ENCODE results near the gene PDHX.

PDHX gene

GRCh38 chr11:35031346-35031745 is 114.9 kb downstream of the PDHX start:
- Histone ChIP-seq H3K4me1 (ENCODE audit: control extremely low read depth in 1 of 4, control insufficient read depth in 4 of 4, insufficient read depth in 4 of 4, low read length in 3 of 4) (peaks cover 4 to 47% (median 32%) of the 10 kb centered on the region in 4 experiments), H3K9me3 (ENCODE audit: control extremely low read depth in 1 of 5, control insufficient read depth in 4 of 5, insufficient read depth in 2 of 5, low read depth in 1 of 5, low read length in 4 of 5) (peaks cover 0 to 3% (median 0%) of the 10 kb centered on the region in 5 experiments), H3K27me3 (replicated peaks in 2 of 5; ENCODE audit: control insufficient read depth in 4 of 5, insufficient read depth in 5 of 5, low read length in 4 of 5) (no peaks in the 10 kb centered on the region), H3K36me3 (ENCODE audit: control insufficient read depth in 4 of 4, insufficient read depth in 4 of 4, low read length in 3 of 4) (no peaks in the 10 kb centered on the region), H3K4me3 (ENCODE audit: control insufficient read depth in 1 of 7, extremely low read depth in 1 of 7, insufficient read depth in 4 of 7, low read depth in 2 of 7, low read length in 6 of 7) (no peak overlapping the region), H3K27ac (ENCODE audit: insufficient read depth in 1 of 2, low read depth in 1 of 2, low read length in 2 of 2, poor library complexity in 1 of 2, severe bottlenecking in 2 of 2) (no peak overlapping the region)
- DNase-seq = no peak
- WGBS (ENCODE audit: insufficient coverage) = 100% methylated on average over 2 of the region's 2 CpGs
- POLR2A ChIA-PET = no interaction called here
- CTCF ChIA-PET = interaction anchor here (0.7 to 3.0 kb wide), 3 partner anchors 11 to 104 kb away, joined by 3 to 11 read pairs (median 4); no protein-coding TSS in a partner anchor

DNA sequence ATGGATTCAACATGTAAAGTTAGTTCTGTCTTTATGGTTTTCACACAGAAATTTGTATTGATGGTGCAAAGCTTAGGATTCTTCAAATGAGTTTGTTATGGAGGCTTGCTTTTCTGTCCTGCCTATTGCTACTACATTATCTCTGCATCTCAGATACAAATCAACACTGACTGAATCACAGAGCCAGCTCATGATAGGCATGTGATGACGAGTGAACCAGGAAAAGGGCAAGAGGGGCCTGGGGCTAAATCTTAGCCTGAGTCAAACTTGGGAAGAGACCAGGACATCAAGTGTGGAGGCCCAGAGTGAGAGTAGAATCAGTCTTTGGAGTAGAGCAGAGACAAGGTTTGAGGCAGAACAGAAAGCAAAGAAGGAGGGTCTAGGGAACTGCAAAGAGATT is 115.4 kb downstream of the PDHX start:
- no peak for DNase-seq
- 100% methylated on average over 1 of the region's 1 CpG for WGBS (ENCODE audit: insufficient coverage)
- no peak overlapping the region for H3K27ac ChIP-seq (ENCODE audit: insufficient read depth in 1 of 2, low read depth in 1 of 2, low read length in 2 of 2, poor library complexity in 1 of 2, severe bottlenecking in 2 of 2)

GRCh38 chr11:35033011-35033410 is 116.6 kb downstream of the PDHX start:
- WGBS (ENCODE audit: insufficient coverage) = 95% methylated on average over 6 of the region's 6 CpGs
- no peak for DNase-seq
- Histone ChIP-seq H3K27ac (ENCODE audit: insufficient read depth in 1 of 2, low read depth in 1 of 2, low read length in 2 of 2, poor library complexity in 1 of 2, severe bottlenecking in 2 of 2) (no peak overlapping the region), H3K4me1 (ENCODE audit: control extremely low read depth in 1 of 4, control insufficient read depth in 4 of 4, insufficient read depth in 4 of 4, low read length in 3 of 4) (peaks cover 5 to 48% (median 39%) of the 10 kb centered on the region in 4 experiments), H3K4me3 (ENCODE audit: control insufficient read depth in 1 of 7, extremely low read depth in 1 of 7, insufficient read depth in 4 of 7, low read depth in 2 of 7, low read length in 6 of 7) (no peak overlapping the region), H3K9me3 (ENCODE audit: control extremely low read depth in 1 of 5, control insufficient read depth in 4 of 5, insufficient read depth in 2 of 5, low read depth in 1 of 5, low read length in 4 of 5) (no peaks in the 10 kb centered on the region), H3K36me3 (ENCODE audit: control insufficient read depth in 4 of 4, insufficient read depth in 4 of 4, low read length in 3 of 4) (no peaks in the 10 kb centered on the region), H3K27me3 (replicated peaks in 2 of 5; ENCODE audit: control insufficient read depth in 4 of 5, insufficient read depth in 5 of 5, low read length in 4 of 5) (no peaks in the 10 kb centered on the region)
- ChIA-PET POLR2A (no interaction called here), CTCF (interaction anchor here (0.8 to 1.5 kb wide), 2 partner anchors 14 to 117 kb away, joined by 4 read pairs; no protein-coding TSS in a partner anchor)

More for the DNA sequence above, 115.4 kb downstream of the PDHX start:
- peaks cover 0 to 3% (median 0%) of the 10 kb centered on the region in 5 experiments for H3K9me3 ChIP-seq (ENCODE audit: control extremely low read depth in 1 of 5, control insufficient read depth in 4 of 5, insufficient read depth in 2 of 5, low read depth in 1 of 5, low read length in 4 of 5)
- no peaks in the 10 kb centered on the region for H3K36me3 ChIP-seq (ENCODE audit: control insufficient read depth in 4 of 4, insufficient read depth in 4 of 4, low read length in 3 of 4)
- ChIA-PET CTCF (interaction anchor here (0.7 to 3.0 kb wide), 3 partner anchors 12 to 103 kb away, joined by 3 to 11 read pairs (median 4); no protein-coding TSS in a partner anchor), POLR2A (no interaction called here)
- no peaks in the 10 kb centered on the region for H3K27me3 ChIP-seq (replicated peaks in 2 of 5; ENCODE audit: control insufficient read depth in 4 of 5, insufficient read depth in 5 of 5, low read length in 4 of 5)
- H3K4me1 ChIP-seq (ENCODE audit: control extremely low read depth in 1 of 4, control insufficient read depth in 4 of 4, insufficient read depth in 4 of 4, low read length in 3 of 4) = peaks cover 5 to 48% (median 36%) of the 10 kb centered on the region in 4 experiments
- H3K4me3 ChIP-seq (ENCODE audit: control insufficient read depth in 1 of 7, extremely low read depth in 1 of 7, insufficient read depth in 4 of 7, low read depth in 2 of 7, low read length in 6 of 7) = no peak overlapping the region

- H3K27ac ChIP-seq (ENCODE audit: insufficient read depth in 1 of 2, low read depth in 1 of 2, low read length in 2 of 2, poor library complexity in 1 of 2, severe bottlenecking in 2 of 2) = no peak overlapping the region
- peaks cover 5 to 48% (median 39%) of the 10 kb centered on the region in 4 experiments for H3K4me1 ChIP-seq (ENCODE audit: control extremely low read depth in 1 of 4, control insufficient read depth in 4 of 4, insufficient read depth in 4 of 4, low read length in 3 of 4)
- no peak overlapping the region for H3K4me3 ChIP-seq (ENCODE audit: control insufficient read depth in 1 of 7, extremely low read depth in 1 of 7, insufficient read depth in 4 of 7, low read depth in 2 of 7, low read length in 6 of 7)
- no peaks in the 10 kb centered on the region for H3K27me3 ChIP-seq (replicated peaks in 2 of 5; ENCODE audit: control insufficient read depth in 4 of 5, insufficient read depth in 5 of 5, low read length in 4 of 5)
- POLR2A ChIA-PET = no interaction called here
- H3K9me3 ChIP-seq (ENCODE audit: control extremely low read depth in 1 of 5, control insufficient read depth in 4 of 5, insufficient read depth in 2 of 5, low read depth in 1 of 5, low read length in 4 of 5) = no peaks in the 10 kb centered on the region
- no peak for DNase-seq
- CTCF ChIA-PET = no interaction called here
- 100% methylated on average over 2 of the region's 3 CpGs for WGBS (ENCODE audit: insufficient coverage)
- H3K36me3 ChIP-seq (ENCODE audit: control insufficient read depth in 4 of 4, insufficient read depth in 4 of 4, low read length in 3 of 4) = no peaks in the 10 kb centered on the region
These were observed 118.0 kb downstream of the PDHX start for GRCh38 chr11:35034401-35034800.

GRCh38 chr11:35035894-35036408 is 119.5 kb downstream of the PDHX start:
- DNase-seq = peak; percentile 58 to 84 (median 78)
- no peak overlapping the region for H3K4me3 ChIP-seq (ENCODE audit: control insufficient read depth in 1 of 7, extremely low read depth in 1 of 7, insufficient read depth in 4 of 7, low read depth in 2 of 7, low read length in 6 of 7)
- peaks cover 7 to 38% (median 33%) of the 10 kb centered on the region in 4 experiments for H3K4me1 ChIP-seq (ENCODE audit: control extremely low read depth in 1 of 4, control insufficient read depth in 4 of 4, insufficient read depth in 4 of 4, low read length in 3 of 4)
- H3K27me3 ChIP-seq (replicated peaks in 2 of 5; ENCODE audit: control insufficient read depth in 4 of 5, insufficient read depth in 5 of 5, low read length in 4 of 5) = no peaks in the 10 kb centered on the region
- ChIA-PET POLR2A (interaction anchor here (0.6 to 1.6 kb wide), 2 partner anchors 10 to 105 kb away, joined by 3 to 15 read pairs; no protein-coding TSS in a partner anchor), CTCF (interaction anchor here (0.7 to 1.5 kb wide), 12 partner anchors 8 to 168 kb away, joined by 3 to 5 read pairs (median 3); no protein-coding TSS in a partner anchor)
- H3K27ac ChIP-seq (ENCODE audit: insufficient read depth in 1 of 2, low read depth in 1 of 2, low read length in 2 of 2, poor library complexity in 1 of 2, severe bottlenecking in 2 of 2) = peak overlapping the region; percentile 9 to 28
- no peaks in the 10 kb centered on the region for H3K36me3 ChIP-seq (ENCODE audit: control insufficient read depth in 4 of 4, insufficient read depth in 4 of 4, low read length in 3 of 4)
- WGBS (ENCODE audit: insufficient coverage) = 80% methylated on average over 1 of the region's 3 CpGs
- no peaks in the 10 kb centered on the region for H3K9me3 ChIP-seq (ENCODE audit: control extremely low read depth in 1 of 5, control insufficient read depth in 4 of 5, insufficient read depth in 2 of 5, low read depth in 1 of 5, low read length in 4 of 5)

DNA sequence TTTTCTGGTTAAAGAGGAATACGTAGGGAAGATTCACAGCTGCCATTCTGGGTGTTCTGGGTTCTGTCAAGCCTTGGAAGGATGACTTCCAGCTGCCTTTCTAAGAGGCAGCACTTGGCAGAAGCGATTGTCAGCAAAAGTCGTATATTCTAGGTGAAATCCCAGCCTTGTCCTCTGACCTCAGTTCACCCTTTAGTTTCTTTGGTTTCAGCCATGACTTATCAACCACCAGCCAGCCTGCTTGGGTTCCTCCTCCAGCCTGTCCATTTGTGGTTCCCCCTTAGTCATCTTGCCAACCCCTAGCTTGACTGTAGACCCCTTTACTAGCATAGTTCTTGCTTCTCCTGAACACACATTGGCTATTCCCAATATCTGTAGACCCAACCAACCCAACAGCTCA is 120.2 kb downstream of the PDHX start:
- Histone ChIP-seq H3K36me3 (ENCODE audit: control insufficient read depth in 4 of 4, insufficient read depth in 4 of 4, low read length in 3 of 4) (no peaks in the 10 kb centered on the region), H3K27me3 (replicated peaks in 2 of 5; ENCODE audit: control insufficient read depth in 4 of 5, insufficient read depth in 5 of 5, low read length in 4 of 5) (no peaks in the 10 kb centered on the region), H3K4me3 (ENCODE audit: control insufficient read depth in 1 of 7, extremely low read depth in 1 of 7, insufficient read depth in 4 of 7, low read depth in 2 of 7, low read length in 6 of 7) (no peak overlapping the region), H3K4me1 (ENCODE audit: control extremely low read depth in 1 of 4, control insufficient read depth in 4 of 4, insufficient read depth in 4 of 4, low read length in 3 of 4) (peaks cover 7 to 41% (median 32%) of the 10 kb centered on the region in 4 experiments), H3K9me3 (ENCODE audit: control extremely low read depth in 1 of 5, control insufficient read depth in 4 of 5, insufficient read depth in 2 of 5, low read depth in 1 of 5, low read length in 4 of 5) (no peaks in the 10 kb centered on the region), H3K27ac (ENCODE audit: insufficient read depth in 1 of 2, low read depth in 1 of 2, low read length in 2 of 2, poor library complexity in 1 of 2, severe bottlenecking in 2 of 2) (no peak overlapping the region)
- ChIA-PET CTCF (interaction anchor here (0.5 to 1.5 kb wide), 9 partner anchors 7 to 167 kb away, joined by 3 to 5 read pairs (median 3); no protein-coding TSS in a partner anchor), POLR2A (interaction anchor here (1.6 kb wide), 1 partner anchor 9 kb away, joined by 15 read pairs; no protein-coding TSS in a partner anchor)
- DNase-seq = peak in 2 of 3 donors; percentile 64 to 73
- 78% methylated on average over 3 of the region's 3 CpGs for WGBS (ENCODE audit: insufficient coverage)

DNA sequence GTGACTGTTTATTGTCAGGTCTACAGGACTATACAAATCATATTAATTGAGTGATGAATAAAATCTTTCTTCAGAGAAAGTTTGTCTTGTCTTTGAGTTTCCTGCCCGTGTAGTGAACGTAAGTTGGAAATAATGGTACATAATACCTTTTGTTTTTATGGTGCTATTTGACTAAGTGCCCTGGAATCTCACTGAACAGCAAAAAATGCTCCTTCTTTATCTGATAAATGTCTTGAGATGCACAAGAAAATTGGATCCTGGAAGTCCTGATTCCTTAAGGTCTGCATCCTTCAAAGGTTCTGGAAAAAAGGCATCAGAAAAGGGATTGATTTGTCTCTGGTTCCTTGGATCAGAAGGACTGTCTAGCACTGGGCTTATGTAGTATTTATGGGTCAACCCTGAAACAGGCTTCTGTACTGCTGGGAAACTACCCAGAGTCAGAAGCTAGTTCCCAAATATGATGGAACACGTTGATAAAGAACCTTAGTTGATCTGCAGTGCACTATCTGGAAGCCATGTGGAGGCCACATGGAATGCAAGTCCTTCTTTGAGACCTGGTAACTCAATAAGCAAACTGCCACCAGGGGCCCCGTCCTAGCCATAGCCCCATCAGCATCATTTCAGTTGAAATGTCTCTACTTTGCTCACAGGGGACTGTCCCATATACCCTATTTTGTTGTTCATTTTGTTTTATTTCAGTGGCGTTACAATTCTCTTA is 122.0 kb downstream of the PDHX start:
- CTCF ChIA-PET = no interaction called here

More for the DNA sequence above, 122.0 kb downstream of the PDHX start:
- POLR2A ChIA-PET = no interaction called here
- Histone ChIP-seq H3K9me3 (ENCODE audit: control extremely low read depth in 1 of 5, control insufficient read depth in 4 of 5, insufficient read depth in 2 of 5, low read depth in 1 of 5, low read length in 4 of 5) (no peaks in the 10 kb centered on the region), H3K4me3 (ENCODE audit: control insufficient read depth in 1 of 7, extremely low read depth in 1 of 7, insufficient read depth in 4 of 7, low read depth in 2 of 7, low read length in 6 of 7) (no peak overlapping the region), H3K27ac (ENCODE audit: insufficient read depth in 1 of 2, low read depth in 1 of 2, low read length in 2 of 2, poor library complexity in 1 of 2, severe bottlenecking in 2 of 2) (no peak overlapping the region), H3K27me3 (replicated peaks in 2 of 5; ENCODE audit: control insufficient read depth in 4 of 5, insufficient read depth in 5 of 5, low read length in 4 of 5) (no peaks in the 10 kb centered on the region), H3K4me1 (ENCODE audit: control extremely low read depth in 1 of 4, control insufficient read depth in 4 of 4, insufficient read depth in 4 of 4, low read length in 3 of 4) (peaks cover 7 to 55% (median 39%) of the 10 kb centered on the region in 4 experiments), H3K36me3 (ENCODE audit: control insufficient read depth in 4 of 4, insufficient read depth in 4 of 4, low read length in 3 of 4) (no peaks in the 10 kb centered on the region)
- WGBS (ENCODE audit: insufficient coverage) = 96% methylated on average over 4 of the region's 5 CpGs
- no peak for DNase-seq
